ENCODE results near the gene PARP9.
"Not testable (repeated sequence)": the region's sequence is repeated elsewhere in the genome, so short reads cannot be mapped to it uniquely, and the experiment has no call there.

PARP9 gene

DNA sequence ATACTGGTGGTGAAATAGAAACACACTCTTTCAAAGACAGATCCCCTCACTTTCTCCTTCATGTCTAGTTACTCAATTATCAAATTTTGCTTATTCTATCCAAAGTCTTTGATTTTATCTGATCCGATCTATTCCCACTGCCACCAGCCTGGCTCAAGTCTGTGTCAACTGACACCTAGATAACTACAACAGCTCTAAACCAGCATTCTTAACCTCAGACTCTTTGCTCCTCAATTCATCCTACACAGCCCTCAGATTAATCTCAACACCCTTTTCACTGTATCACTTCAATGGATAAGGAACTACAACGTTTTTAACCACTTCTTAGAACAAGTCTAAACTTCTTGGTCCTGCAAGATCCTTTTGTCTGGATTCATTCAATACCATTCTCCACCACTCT is 58.4 kb downstream of the PARP9 start:
- Histone ChIP-seq H3K36me3 (ENCODE audit: insufficient read depth) (no peaks in the 10 kb centered on the region), H3K27ac (no peak overlapping the region), H2AFZ (ENCODE audit: low read depth) (no peak overlapping the region), H4K20me1 (ENCODE audit: insufficient read depth) (peaks cover 34% of the 10 kb centered on the region), H3K9ac (no peak overlapping the region), H3K27me3 (ENCODE audit: insufficient read depth, low read depth) (no peaks in the 10 kb centered on the region), H3K4me1 (ENCODE audit: low read depth, poor library complexity, severe bottlenecking) (peaks cover 11% of the 10 kb centered on the region), H3K4me3 (IDR thresholded peaks at IDR 0.05; ENCODE audit: insufficient read depth, low read depth, low read length) (no peak overlapping the region), H3K4me2 (no peak overlapping the region), H3K79me2 (ENCODE audit: insufficient read depth, low read depth) (peaks cover 93% of the 10 kb centered on the region)
- TF ChIP-seq CTCF (conservative IDR thresholded peaks at IDR 0.05; ENCODE audit: low read depth, low read length): no peak

- H3K27me3 ChIP-seq (ENCODE audit: insufficient read depth, low read depth): no peaks in the 10 kb centered on the region
- peaks cover 71% of the 10 kb centered on the region for H3K79me2 ChIP-seq (ENCODE audit: insufficient read depth, low read depth)
- TF ChIP-seq CTCF (conservative IDR thresholded peaks at IDR 0.05; ENCODE audit: low read depth, low read length): no peak
- no peak overlapping the region for H2AFZ ChIP-seq (ENCODE audit: low read depth)
- H3K4me3 ChIP-seq (IDR thresholded peaks at IDR 0.05; ENCODE audit: insufficient read depth, low read depth, low read length): no peak overlapping the region
- peaks cover 40% of the 10 kb centered on the region for H4K20me1 ChIP-seq (ENCODE audit: insufficient read depth)
- peaks cover 26% of the 10 kb centered on the region for H3K4me1 ChIP-seq (ENCODE audit: low read depth, poor library complexity, severe bottlenecking)
- no peak overlapping the region for H3K9ac ChIP-seq
- no peaks in the 10 kb centered on the region for H3K36me3 ChIP-seq (ENCODE audit: insufficient read depth)
- H3K4me2 ChIP-seq: no peak overlapping the region
- H3K27ac ChIP-seq: no peak overlapping the region
Measured at GRCh38 chr3:122502941-122503340, 61.2 kb downstream of the PARP9 start.

DNA sequence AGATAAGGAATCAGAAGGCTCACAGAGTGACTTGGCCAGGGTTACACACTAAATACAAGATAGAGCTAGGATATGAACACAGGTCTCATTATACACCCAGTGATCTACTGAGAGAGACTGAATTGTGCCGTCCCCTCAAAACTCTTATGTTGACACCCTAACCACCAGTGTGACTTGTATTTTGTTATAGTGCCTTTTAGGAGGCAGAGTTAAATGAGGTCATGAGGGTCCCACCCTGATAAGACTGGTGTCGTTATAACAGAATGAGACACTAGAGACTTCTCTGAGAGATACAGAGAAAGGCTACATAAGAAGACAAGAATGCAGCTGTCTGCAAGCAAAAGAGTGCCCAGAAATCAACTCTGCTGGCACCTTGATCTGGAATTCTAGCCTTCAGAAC is 62.0 kb downstream of the PARP9 start:
- no peaks in the 10 kb centered on the region for H3K27me3 ChIP-seq (ENCODE audit: insufficient read depth, low read depth)
- TF ChIP-seq CTCF (conservative IDR thresholded peaks at IDR 0.05; ENCODE audit: low read depth, low read length): no peak
- H4K20me1 ChIP-seq (ENCODE audit: insufficient read depth): peaks cover 48% of the 10 kb centered on the region
- peaks cover 34% of the 10 kb centered on the region for H3K4me1 ChIP-seq (ENCODE audit: low read depth, poor library complexity, severe bottlenecking)
- no peak overlapping the region for H3K4me3 ChIP-seq (IDR thresholded peaks at IDR 0.05; ENCODE audit: insufficient read depth, low read depth, low read length)
- no peak overlapping the region for H2AFZ ChIP-seq (ENCODE audit: low read depth)
- no peak overlapping the region for H3K9ac ChIP-seq
- H3K4me2 ChIP-seq: no peak overlapping the region
- no peak overlapping the region for H3K27ac ChIP-seq
- H3K79me2 ChIP-seq (ENCODE audit: insufficient read depth, low read depth): peaks cover 64% of the 10 kb centered on the region
- H3K36me3 ChIP-seq (ENCODE audit: insufficient read depth): no peaks in the 10 kb centered on the region

DNA sequence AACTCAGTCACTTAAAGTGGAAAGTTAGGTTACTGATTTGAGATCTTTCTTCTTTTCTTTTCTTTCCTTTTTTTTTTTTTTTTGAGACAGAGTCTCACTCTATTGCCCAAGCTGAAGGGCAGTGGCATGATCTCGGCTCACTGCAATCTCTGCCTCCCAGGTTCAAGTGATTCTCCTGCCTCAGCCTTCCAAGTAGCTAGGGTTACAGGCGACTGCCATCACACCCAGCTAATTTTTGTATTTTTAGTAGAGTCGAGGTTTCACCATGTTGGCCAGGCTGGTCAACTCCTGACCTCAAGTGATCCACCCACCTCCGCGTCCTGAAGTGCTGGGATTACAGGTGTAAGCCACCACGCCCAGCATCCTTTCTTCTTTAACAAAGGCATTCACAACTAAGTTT is 63.1 kb downstream of the PARP9 start:
- Histone ChIP-seq H4K20me1 (ENCODE audit: insufficient read depth) (peaks cover 46% of the 10 kb centered on the region), H3K79me2 (ENCODE audit: insufficient read depth, low read depth) (peaks cover 62% of the 10 kb centered on the region), H3K4me1 (ENCODE audit: low read depth, poor library complexity, severe bottlenecking) (peaks cover 40% of the 10 kb centered on the region)
- not testable (repeated sequence) for H3K4me2 ChIP-seq; H3K4me3 ChIP-seq (IDR thresholded peaks at IDR 0.05; ENCODE audit: insufficient read depth, low read depth, low read length); H3K36me3 ChIP-seq (ENCODE audit: insufficient read depth); H3K9ac ChIP-seq; H3K27me3 ChIP-seq (ENCODE audit: insufficient read depth, low read depth); H3K27ac ChIP-seq; H2AFZ ChIP-seq (ENCODE audit: low read depth)

DNA sequence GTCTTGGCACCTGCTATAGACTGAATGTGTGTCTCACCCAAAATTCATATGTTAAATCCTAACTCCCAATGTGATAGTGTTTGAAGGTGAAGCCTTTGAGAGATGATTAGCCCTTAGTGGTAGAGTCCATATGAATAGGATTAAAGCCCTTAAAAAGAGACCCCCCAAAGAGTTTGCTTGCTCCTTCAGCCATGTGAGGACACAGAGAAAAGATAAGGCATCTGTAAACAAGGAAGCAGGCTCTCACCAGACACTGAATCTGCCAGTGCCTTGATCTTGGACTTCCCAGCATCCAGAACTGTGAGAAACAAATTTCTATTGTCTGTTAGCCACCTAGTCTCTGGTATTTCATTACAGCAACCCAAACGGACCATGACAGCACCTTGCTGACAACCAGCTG is 65.9 kb downstream of the PARP9 start:
- peaks cover 2% of the 10 kb centered on the region; the same call in 1 of the 2 replicates for H3K36me3 ChIP-seq (ENCODE audit: insufficient read depth)
- no peak overlapping the region for H2AFZ ChIP-seq (ENCODE audit: low read depth)
- peaks cover 37% of the 10 kb centered on the region for H4K20me1 ChIP-seq (ENCODE audit: insufficient read depth)
- peak overlapping the region; percentile 34; the same call in 1 of the 2 replicates for H3K4me2 ChIP-seq
- H3K79me2 ChIP-seq (ENCODE audit: insufficient read depth, low read depth): peaks cover 34% of the 10 kb centered on the region; the same call in 1 of the 2 replicates
- H3K9ac ChIP-seq: no peak overlapping the region
- H3K4me3 ChIP-seq (IDR thresholded peaks at IDR 0.05; ENCODE audit: insufficient read depth, low read depth, low read length): no peak overlapping the region
- no peaks in the 10 kb centered on the region for H3K27me3 ChIP-seq (ENCODE audit: insufficient read depth, low read depth)
- no peak overlapping the region for H3K27ac ChIP-seq
- no peak for TF ChIP-seq CTCF (conservative IDR thresholded peaks at IDR 0.05; ENCODE audit: low read depth, low read length)
- peaks cover 33% of the 10 kb centered on the region for H3K4me1 ChIP-seq (ENCODE audit: low read depth, poor library complexity, severe bottlenecking)
